ENCODE data around the gene MACROD2. TPM values are rescaled to one million over a fixed set of nuclear protein-coding genes. Genes with fewer than 3 reads are reported as not detected.

MACROD2 gene
- total and polyA plus RNA-seq, 4 donors, result 0.66 to 10.5 (median 3.3) TPM

DNA sequence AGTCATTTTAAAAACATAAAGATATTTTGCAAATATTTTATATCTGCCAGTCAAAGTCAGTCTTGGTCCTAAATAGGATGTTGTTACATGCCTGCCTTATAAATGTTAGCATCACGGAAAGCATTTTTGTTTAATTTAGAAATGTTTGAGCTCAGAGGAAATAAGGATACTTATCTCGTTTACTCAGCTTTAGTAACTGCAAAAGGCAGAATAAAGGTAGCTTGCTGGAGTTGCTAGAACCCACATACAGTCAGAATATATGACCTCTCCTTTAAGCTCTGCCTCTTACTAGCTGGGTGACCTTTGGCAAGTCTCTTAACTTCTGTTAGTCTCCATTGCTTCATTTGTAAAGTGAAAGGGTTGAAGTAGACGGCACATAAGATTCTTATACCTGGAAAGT is 1710.7 kb downstream of the MACROD2 start:
- no peaks in the 10 kb centered on the region for H3K36me3 ChIP-seq (ENCODE audit: control insufficient read depth in 4 of 4, insufficient read depth in 3 of 4, low read depth in 1 of 4, low read length in 3 of 4)
- TF ChIP-seq FOXA1 (IDR thresholded peaks at IDR 0.05), result no peak
- TF ChIP-seq, protein P1, sequence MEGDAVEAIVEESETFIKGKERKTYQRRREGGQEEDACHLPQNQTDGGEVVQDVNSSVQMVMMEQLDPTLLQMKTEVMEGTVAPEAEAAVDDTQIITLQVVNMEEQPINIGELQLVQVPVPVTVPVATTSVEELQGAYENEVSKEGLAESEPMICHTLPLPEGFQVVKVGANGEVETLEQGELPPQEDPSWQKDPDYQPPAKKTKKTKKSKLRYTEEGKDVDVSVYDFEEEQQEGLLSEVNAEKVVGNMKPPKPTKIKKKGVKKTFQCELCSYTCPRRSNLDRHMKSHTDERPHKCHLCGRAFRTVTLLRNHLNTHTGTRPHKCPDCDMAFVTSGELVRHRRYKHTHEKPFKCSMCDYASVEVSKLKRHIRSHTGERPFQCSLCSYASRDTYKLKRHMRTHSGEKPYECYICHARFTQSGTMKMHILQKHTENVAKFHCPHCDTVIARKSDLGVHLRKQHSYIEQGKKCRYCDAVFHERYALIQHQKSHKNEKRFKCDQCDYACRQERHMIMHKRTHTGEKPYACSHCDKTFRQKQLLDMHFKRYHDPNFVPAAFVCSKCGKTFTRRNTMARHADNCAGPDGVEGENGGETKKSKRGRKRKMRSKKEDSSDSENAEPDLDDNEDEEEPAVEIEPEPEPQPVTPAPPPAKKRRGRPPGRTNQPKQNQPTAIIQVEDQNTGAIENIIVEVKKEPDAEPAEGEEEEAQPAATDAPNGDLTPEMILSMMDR (IDR thresholded peaks at IDR 0.05; ENCODE audit: low read depth, low read length, missing input control), result no peak
- TF ChIP-seq, protein P2, sequence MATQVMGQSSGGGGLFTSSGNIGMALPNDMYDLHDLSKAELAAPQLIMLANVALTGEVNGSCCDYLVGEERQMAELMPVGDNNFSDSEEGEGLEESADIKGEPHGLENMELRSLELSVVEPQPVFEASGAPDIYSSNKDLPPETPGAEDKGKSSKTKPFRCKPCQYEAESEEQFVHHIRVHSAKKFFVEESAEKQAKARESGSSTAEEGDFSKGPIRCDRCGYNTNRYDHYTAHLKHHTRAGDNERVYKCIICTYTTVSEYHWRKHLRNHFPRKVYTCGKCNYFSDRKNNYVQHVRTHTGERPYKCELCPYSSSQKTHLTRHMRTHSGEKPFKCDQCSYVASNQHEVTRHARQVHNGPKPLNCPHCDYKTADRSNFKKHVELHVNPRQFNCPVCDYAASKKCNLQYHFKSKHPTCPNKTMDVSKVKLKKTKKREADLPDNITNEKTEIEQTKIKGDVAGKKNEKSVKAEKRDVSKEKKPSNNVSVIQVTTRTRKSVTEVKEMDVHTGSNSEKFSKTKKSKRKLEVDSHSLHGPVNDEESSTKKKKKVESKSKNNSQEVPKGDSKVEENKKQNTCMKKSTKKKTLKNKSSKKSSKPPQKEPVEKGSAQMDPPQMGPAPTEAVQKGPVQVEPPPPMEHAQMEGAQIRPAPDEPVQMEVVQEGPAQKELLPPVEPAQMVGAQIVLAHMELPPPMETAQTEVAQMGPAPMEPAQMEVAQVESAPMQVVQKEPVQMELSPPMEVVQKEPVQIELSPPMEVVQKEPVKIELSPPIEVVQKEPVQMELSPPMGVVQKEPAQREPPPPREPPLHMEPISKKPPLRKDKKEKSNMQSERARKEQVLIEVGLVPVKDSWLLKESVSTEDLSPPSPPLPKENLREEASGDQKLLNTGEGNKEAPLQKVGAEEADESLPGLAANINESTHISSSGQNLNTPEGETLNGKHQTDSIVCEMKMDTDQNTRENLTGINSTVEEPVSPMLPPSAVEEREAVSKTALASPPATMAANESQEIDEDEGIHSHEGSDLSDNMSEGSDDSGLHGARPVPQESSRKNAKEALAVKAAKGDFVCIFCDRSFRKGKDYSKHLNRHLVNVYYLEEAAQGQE (IDR thresholded peaks at IDR 0.05), result no peak
- no peak for TF ChIP-seq YY1 (IDR thresholded peaks at IDR 0.05)
- no peak for TF ChIP-seq NR2F2 (IDR thresholded peaks at IDR 0.05)
- no peak for TF ChIP-seq GABPA (IDR thresholded peaks at IDR 0.05 in 1 of 2, conservative IDR thresholded peaks at IDR 0.05 in 1 of 2)
- TF ChIP-seq RXRA (IDR thresholded peaks at IDR 0.05), result no peak
- TF ChIP-seq TAF1 (conservative IDR thresholded peaks at IDR 0.05), result no peak
- TF ChIP-seq FOXA2 (IDR thresholded peaks at IDR 0.05), result no peak
- TF ChIP-seq, protein P3, sequence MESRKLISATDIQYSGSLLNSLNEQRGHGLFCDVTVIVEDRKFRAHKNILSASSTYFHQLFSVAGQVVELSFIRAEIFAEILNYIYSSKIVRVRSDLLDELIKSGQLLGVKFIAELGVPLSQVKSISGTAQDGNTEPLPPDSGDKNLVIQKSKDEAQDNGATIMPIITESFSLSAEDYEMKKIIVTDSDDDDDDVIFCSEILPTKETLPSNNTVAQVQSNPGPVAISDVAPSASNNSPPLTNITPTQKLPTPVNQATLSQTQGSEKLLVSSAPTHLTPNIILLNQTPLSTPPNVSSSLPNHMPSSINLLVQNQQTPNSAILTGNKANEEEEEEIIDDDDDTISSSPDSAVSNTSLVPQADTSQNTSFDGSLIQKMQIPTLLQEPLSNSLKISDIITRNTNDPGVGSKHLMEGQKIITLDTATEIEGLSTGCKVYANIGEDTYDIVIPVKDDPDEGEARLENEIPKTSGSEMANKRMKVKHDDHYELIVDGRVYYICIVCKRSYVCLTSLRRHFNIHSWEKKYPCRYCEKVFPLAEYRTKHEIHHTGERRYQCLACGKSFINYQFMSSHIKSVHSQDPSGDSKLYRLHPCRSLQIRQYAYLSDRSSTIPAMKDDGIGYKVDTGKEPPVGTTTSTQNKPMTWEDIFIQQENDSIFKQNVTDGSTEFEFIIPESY (IDR thresholded peaks at IDR 0.05), result no peak
- H3K4me3 ChIP-seq (ENCODE audit: low read depth in 1 of 3, low read length in 3 of 3), result no peak overlapping the region
- no peaks in the 10 kb centered on the region for H3K27me3 ChIP-seq (ENCODE audit: control insufficient read depth in 4 of 4, insufficient read depth in 4 of 4, low read length in 3 of 4)
- 71% methylated on average over 3 of the region's 3 CpGs for WGBS
- no peak overlapping the region for H3K27ac ChIP-seq (ENCODE audit: low read depth in 1 of 2, low read length in 2 of 2)
- H3K4me1 ChIP-seq (ENCODE audit: control insufficient read depth in 4 of 4, insufficient read depth in 4 of 4, low read length in 3 of 4), result no peaks in the 10 kb centered on the region
- H3K9me3 ChIP-seq (ENCODE audit: control insufficient read depth in 4 of 4, low read length in 3 of 4), result no peaks in the 10 kb centered on the region
- no peak overlapping the region for H3K9ac ChIP-seq (ENCODE audit: low read depth in 1 of 2, low read length in 2 of 2)
- no peak for DNase-seq (ENCODE audit: low spot score)

DNA sequence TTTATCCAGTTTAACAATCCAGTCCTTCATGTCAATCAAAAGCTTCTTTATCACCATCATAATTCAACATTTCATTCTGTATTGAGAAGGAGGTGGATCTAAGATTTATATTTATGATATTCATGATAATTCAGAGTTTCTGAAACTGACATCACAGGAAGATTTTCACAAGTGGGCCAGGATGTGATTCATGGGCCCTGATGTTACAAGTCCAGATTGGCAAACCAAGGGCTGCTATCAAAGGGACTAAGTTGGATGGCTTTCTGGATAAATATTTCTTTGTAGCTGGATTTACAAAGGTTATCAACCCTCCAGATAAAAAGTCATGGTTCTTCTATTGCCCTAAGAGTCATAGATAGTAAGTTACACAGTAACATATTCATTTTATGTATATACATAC is 1711.4 kb downstream of the MACROD2 start:
- Histone ChIP-seq H3K9ac (ENCODE audit: low read depth in 1 of 2, low read length in 2 of 2) (no peak overlapping the region), H3K4me3 (ENCODE audit: low read depth in 1 of 3, low read length in 3 of 3) (no peak overlapping the region), H3K36me3 (ENCODE audit: control insufficient read depth in 4 of 4, insufficient read depth in 3 of 4, low read depth in 1 of 4, low read length in 3 of 4) (no peaks in the 10 kb centered on the region), H3K27me3 (ENCODE audit: control insufficient read depth in 4 of 4, insufficient read depth in 4 of 4, low read length in 3 of 4) (no peaks in the 10 kb centered on the region), H3K27ac (ENCODE audit: low read depth in 1 of 2, low read length in 2 of 2) (no peak overlapping the region), H3K9me3 (ENCODE audit: control insufficient read depth in 4 of 4, low read length in 3 of 4) (no peaks in the 10 kb centered on the region), H3K4me1 (ENCODE audit: control insufficient read depth in 4 of 4, insufficient read depth in 4 of 4, low read length in 3 of 4) (no peaks in the 10 kb centered on the region)
- no peak for DNase-seq (ENCODE audit: low spot score)
- TF ChIP-seq, protein P4, sequence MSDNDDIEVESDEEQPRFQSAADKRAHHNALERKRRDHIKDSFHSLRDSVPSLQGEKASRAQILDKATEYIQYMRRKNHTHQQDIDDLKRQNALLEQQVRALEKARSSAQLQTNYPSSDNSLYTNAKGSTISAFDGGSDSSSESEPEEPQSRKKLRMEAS (IDR thresholded peaks at IDR 0.05), result no peak
- TF ChIP-seq, protein P3 (IDR thresholded peaks at IDR 0.05), result no peak
- TF ChIP-seq, protein P1 (IDR thresholded peaks at IDR 0.05; ENCODE audit: low read depth, low read length, missing input control), result no peak
- TF ChIP-seq FOXA2 (IDR thresholded peaks at IDR 0.05) (no peak), SP1 (IDR thresholded peaks at IDR 0.05) (no peak), FOXA1 (IDR thresholded peaks at IDR 0.05) (no peak), TAF1 (conservative IDR thresholded peaks at IDR 0.05) (no peak), HNF4G (IDR thresholded peaks at IDR 0.05) (no peak), EGR1 (IDR thresholded peaks at IDR 0.05; ENCODE audit: low read depth in 2 of 2) (no peak), YY1 (IDR thresholded peaks at IDR 0.05) (no peak), GABPA (IDR thresholded peaks at IDR 0.05 in 1 of 2, conservative IDR thresholded peaks at IDR 0.05 in 1 of 2) (no peak), HNF4A (conservative IDR thresholded peaks at IDR 0.05) (no peak), RAD21 (IDR thresholded peaks at IDR 0.05) (no peak), JUND (IDR thresholded peaks at IDR 0.05) (no peak), RXRA (IDR thresholded peaks at IDR 0.05) (no peak)

Measured in liver (tissue), 9 donors.